Measurements from ENCODE around the gene AGPAT3.

The AGPAT3 gene

DNA sequence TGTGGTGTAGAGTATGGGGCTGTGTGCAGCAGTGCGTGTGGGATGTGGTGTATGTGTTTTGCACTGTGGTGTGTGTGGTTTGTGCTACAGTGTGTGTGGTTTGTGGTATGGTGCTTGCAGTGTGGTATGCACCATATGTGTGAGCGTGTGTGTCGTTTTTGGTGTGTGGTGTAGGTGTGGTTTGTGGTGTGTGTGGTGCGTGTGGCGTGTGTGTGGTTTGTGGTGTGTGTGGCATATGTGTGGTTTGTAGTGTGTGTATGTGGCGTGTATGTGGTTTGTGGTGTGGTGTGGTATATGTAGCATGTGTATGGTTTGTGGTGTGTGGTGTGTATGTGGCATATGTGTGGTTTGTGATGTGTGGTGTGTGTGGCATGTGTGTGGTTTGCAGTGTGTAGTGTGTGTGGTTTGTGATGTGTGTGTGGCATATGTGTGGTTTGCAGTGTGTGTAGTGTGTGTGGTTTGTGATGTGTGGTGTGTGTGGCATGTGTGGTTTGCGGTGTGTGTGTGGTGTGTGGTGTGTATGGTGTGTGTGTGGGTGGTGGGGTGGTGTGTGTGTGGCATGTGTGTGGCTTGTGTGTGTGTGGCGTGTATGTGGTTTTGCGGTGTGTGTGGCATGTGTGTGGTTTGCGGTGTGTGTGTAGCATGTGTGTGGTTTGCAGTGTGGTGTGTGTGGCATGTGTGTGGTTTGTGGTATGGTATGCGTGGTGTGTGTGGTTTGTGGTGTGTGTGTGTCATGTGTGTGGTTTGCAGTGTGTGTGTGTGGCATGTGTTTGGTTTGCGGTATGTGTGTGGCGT lies 93.5 kb downstream of the AGPAT3 start:
- peak; percentile 15 for DNase-seq

GRCh38 chr21:43959231-43960116 lies 94.5 kb downstream of the AGPAT3 start:
- peak; percentile 13 for DNase-seq

- DNase-seq: peak; percentile 52
These were observed 96.4 kb downstream of the AGPAT3 start for GRCh38 chr21:43961382-43961909.

DNA sequence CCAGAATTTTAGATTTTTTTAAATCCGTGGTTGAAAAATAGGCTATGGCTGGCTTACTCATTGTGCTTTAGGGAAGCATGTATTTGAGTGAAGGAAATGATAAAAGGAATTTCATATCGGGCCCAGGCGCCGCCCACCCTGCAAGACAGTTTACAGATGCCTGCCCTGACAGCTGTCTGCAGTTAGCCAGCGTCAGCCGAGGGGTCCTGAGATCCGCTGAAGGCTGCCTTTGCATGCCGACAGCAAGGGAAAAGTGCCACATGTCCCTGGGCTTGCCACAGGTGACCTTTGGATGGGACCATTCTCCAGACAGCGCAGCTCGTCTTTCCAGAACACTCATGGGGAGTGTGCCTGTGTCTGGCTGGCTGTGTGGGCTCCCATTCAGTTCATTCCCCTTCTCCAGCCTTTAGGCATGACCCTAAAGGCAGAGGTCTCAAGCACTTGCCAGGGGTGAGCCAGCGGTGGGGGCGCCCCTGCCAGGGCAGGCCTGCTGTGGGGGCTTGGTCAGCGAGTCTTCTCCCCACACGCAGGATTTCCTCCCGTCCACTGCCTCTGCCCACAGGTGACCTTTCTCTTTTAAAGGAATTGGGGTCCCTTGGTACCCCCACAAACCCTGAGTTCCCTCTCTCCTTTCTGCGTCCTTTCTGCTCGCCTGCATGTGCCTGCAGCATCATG lies 101.0 kb downstream of the AGPAT3 start:
- no peak for DNase-seq

DNA sequence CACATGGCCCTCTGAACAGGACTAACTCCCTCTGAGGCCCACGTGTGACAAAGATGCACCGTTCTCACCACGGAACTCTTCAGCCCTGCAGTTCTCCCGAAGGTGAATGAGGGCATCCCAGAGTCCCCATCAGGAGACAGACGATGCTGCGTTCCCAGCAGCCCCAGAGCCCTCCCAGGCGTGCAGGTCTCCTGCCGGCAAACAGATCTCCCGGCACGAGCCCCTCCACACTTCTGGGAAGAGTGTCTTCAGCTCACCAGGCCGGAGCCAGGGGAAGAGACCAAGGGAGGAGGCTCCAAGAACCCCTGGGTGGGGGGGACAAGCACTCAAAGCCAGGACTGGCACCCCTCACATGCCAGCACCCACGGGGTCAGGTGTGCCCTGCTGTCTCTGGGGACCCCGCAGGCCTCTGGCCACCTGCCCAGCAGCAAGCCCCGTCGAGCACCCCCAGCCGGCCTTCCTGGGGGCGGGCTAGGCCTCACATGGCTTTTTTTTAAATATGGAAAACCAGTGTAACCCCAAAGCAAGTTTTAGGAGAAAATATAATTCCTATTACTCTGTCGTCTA lies 102.0 kb downstream of the AGPAT3 start:
- no peak for DNase-seq

GRCh38 chr21:43967981-43968380 lies 103.0 kb downstream of the AGPAT3 start:
- no peak for DNase-seq

- no peak for DNase-seq
These were observed 103.5 kb downstream of the AGPAT3 start for GRCh38 chr21:43968410-43969114.

DNA sequence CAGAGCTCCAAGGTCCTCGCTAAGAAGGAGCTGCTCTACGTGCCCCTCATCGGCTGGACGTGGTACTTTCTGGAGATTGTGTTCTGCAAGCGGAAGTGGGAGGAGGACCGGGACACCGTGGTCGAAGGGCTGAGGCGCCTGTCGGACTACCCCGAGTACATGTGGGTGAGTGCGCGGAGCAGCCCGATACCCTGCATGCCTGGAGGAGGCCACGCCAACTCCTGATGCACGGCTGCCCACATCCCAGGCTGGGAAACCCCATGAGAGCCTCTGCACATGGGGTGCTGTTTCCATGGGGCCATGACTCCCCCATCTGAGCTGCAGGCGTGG lies 104.1 kb downstream of the AGPAT3 start:
- no peak for DNase-seq

DNA sequence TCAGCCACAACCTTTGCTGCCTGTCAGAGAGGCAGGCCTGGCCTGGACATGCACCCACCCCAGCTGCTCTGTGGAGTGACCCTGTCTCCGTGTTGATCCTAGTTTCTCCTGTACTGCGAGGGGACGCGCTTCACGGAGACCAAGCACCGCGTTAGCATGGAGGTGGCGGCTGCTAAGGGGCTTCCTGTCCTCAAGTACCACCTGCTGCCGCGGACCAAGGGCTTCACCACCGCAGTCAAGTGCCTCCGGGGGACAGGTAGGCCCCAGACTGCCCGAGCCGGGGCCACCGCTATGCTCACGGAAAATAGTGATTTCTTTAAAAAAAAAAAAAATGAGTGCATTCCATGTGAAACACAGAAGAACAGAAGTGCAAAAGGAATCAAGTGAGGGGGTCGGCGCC lies 105.5 kb downstream of the AGPAT3 start:
- DNase-seq: no peak

DNA sequence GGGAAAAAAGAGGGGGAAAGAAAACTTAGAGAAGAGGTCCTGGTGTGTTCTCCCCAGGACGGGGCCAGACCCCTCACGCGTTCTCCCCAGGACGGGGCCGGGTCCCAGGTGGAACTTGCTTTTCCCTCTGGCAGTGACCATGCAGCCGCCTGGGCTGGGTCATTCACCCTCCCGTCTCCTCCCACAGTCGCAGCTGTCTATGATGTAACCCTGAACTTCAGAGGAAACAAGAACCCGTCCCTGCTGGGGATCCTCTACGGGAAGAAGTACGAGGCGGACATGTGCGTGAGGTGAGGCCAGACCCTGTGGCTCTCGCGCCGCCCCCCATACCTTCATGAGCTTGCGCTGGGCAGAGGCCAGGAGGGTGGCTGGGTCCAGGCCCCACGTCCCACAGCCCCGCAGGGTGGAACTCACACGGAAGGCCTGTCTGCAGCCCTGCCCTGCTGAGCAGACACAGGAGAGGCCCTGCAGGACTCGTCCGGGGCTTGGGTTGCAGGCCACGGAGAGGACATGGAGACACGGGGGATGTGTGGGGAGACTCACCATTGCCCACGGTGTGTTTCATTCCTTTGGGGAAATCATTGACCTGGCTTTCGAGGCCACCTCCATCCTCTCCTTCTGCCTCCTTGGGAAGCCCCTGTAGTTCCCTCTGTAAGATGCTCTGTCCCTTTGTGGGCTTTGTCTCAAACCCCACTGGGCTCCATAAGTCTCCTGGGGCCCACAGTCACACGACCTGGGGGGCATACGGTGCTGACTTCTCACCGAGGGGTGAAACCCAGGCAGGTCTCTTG lies 106.4 kb downstream of the AGPAT3 start:
- no peak for DNase-seq

DNA sequence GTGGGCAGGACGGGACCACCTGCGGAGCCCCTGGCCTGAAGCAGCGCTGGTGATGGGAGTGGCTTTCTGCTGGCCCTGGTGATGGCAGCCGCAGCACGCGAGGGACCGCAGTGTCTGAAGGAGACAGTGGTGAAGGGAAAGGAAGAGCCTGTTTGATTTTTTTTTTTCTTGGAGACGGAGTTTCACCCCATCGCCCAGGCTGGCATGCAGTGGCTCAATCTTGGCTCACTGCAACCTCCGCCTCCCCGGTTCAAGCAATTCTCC lies 106.9 kb downstream of the AGPAT3 start:
- no peak for DNase-seq

GRCh38 chr21:43972850-43973633 lies 108.0 kb downstream of the AGPAT3 start:
- DNase-seq: no peak

- no peak for DNase-seq
These were observed 108.6 kb downstream of the AGPAT3 start for GRCh38 chr21:43973634-43973955.

DNA sequence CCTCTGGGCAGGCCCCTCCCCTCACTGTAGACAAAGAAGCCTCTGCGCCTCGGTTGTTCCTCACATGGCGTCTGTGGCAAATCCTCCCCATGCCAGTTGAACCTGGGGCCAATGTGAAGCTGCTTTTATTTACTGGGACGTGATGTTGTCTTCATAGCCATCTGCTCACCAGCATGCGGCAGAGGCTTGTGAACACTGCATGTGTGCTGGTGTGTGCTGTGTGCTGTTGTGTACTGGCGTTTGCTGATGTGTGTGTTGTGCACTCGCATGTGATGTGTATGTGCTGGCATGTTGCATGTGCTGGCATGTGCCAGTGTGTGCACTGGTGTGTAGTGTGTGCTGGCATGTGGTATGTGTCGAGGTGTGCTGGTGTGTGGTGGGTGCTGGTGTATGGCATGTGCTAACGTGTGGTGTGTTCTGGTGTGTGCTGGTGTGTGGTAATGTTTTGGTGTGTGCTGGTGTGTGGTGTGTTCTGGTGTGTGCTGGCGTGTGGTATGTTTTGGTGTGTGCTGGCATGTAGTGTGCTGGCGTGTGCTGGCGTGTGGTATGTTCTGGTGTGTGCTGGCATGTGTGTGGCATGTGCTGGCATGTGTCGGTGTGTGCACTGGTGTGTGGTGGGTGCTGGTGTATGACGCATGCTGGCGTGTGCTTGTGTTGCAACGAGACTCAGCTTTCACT lies 109.9 kb downstream of the AGPAT3 start:
- no peak for DNase-seq

DNA sequence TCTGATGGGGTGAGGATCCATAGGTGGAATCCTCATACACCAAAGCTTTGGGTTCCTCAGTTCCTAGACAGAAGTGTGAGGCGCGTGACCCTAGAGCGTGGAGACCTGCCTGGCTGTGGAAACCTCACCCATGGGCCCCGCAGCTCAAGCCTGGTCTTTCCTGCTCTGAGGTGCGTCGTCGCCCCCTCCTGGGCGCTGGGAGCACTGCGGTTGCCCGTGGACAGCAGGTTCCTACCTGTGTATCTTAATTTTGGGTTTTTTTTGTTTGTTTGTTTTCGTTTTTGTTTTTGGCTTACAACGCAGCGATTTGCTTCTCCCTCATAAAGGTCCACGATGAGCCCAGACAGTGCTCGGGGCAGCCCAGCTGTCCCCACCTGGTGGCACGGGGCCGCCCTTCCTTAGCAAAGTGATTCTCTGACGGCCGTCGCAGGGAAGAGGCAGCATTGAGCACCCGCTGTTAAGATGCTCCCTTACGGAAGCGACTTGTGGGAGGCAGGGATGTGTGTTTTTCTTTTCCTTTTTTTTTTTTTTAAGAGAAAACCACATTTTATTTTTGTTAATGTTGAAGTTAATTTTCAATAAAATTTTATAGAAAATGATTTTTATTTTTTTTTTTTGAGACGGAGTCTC lies 110.6 kb downstream of the AGPAT3 start:
- peak; percentile 91 for DNase-seq

DNA sequence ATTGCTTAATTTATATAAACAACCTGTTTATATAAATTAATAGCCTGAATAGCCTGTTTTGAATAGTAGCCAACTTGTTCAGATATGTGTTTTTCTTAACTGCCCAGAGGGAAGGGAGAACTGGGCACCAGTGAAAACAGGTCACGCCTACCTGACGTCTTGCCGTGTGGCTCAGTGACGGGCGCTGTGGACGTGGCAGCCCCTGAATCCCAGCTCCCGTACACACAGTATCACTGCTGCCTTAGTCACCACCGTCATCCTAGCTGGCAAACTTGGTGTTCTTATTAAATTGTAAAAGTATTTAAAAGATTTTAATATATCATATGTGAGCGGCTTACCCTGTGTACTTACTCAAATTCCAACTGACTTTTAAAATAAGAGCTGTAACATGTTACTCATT lies 111.6 kb downstream of the AGPAT3 start:
- no peak for DNase-seq

DNA sequence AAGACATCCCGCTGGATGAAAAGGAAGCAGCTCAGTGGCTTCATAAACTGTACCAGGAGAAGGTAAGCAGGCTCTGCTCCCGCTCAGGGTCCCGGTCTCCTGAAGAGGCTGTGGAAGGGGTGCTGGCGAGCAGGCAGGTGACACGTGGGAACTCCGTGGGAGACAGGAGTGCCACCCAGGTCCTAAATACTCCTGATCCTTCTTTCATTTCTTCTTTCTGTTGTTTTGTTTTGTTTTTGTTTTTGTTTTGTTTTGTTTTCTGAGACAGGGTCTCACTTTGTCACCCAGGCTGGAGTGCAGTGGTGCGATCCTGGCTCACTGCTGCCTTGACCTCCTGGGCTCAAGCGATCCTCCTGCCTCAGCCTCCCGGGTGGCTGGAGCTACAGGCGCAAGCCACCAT lies 113.0 kb downstream of the AGPAT3 start:
- DNase-seq: no peak

- DNase-seq: no peak
These were observed 114.6 kb downstream of the AGPAT3 start for GRCh38 chr21:43979654-43980053.

DNA sequence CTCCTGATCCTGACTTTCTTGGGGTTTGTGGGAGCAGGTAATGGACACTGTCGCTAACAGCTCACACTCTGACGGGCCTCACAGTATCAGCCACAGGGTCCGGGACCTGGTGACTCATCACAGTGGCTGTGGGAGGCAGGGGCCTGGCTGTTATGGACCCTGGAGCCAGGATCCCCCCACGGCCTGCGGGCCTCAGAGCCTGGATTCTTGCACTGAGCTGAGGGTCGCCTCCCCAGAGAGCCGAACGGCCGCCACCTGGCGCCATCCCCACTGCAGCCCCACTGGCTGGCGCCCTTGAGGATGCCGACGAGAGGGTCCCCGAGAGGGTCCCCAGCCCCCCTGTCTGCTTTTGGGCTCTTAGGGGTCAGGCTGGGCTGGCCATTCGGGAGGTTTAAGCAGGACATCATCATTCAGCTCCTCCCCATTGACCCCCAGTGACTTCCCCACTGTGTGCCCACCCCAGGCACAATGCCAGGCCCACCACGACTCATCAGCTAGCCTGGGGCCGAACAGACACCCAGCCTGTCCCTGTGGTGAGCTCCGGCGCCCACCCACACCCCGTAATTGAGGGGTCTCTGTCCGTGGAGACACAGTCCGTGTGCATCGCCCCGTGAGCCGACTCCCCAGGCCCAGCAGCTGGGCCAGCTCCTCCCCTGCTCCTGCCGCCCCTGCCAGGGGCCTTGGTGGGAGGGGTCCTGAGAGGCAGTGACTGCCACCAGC lies 116.3 kb downstream of the AGPAT3 start:
- DNase-seq: no peak

DNA sequence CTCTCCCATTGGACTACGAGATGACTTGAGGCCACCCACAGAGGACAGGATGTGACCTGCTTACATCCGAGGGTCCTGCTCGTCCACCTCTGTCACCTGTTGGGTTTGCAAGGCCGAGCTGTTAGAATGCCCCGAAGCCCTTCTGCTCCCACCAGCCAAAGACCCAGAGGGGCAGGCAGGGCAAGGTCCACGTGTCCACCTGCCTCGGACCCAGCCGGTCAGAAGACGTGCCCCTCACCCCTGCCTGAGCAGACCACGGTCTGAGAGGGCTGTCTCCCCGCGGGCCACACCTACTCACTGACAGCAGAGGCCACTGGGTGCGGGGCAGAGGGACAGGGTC lies 116.8 kb downstream of the AGPAT3 start:
- DNase-seq: no peak

Measured in activated CD4-positive, alpha-beta T cell treated with anti-CD3 and anti-CD28 coated beads for 48 hours (primary cell).